ENCODE data around the gene PPP2R5E. TPM values are rescaled to one million over a fixed set of nuclear protein-coding genes. Genes with fewer than 3 reads are reported as not detected.

Gene PPP2R5E
- total and polyA plus RNA-seq, 2 donors (not counting 3 experiments of a cell fraction or from before 2014, with no cell fraction given): 4.9 to 52.5 TPM

GRCh38 chr14:63394841-63395240 lies 148.3 kb downstream of the PPP2R5E start:
- Histone ChIP-seq H4K20me1 (replicated peaks; ENCODE audit: control insufficient read depth, extremely low read depth, insufficient read depth, low read length) (no peaks in the 10 kb centered on the region), H3K79me2 (ENCODE audit: control insufficient read depth, insufficient read depth, low read length) (no peaks in the 10 kb centered on the region), H3K4me3 (replicated peaks in 1 of 3; ENCODE audit: insufficient read depth in 1 of 3, low read depth in 1 of 3, low read length in 3 of 3) (no peak overlapping the region), H3K27ac (ENCODE audit: insufficient read depth, low read depth, low read length) (no peak overlapping the region), H3K36me3 (ENCODE audit: control insufficient read depth in 2 of 2, extremely low read depth in 1 of 2, insufficient read depth in 2 of 2, low read length in 2 of 2) (peaks cover 0 to 5% of the 10 kb centered on the region in 2 experiments), H3K9me3 (replicated peaks; ENCODE audit: control insufficient read depth, insufficient read depth, low read length) (no peaks in the 10 kb centered on the region), H2AFZ (ENCODE audit: low read depth, low read length) (no peak overlapping the region), H3K4me2 (ENCODE audit: insufficient read depth, low read length) (no peak overlapping the region), H3K9me1 (replicated peaks; ENCODE audit: control insufficient read depth, extremely low read depth, insufficient read depth, low read length) (no peaks in the 10 kb centered on the region), H3K27me3 (ENCODE audit: control insufficient read depth in 2 of 2, insufficient read depth in 2 of 2, low read length in 2 of 2) (no peaks in the 10 kb centered on the region), H3K4me1 (ENCODE audit: control insufficient read depth, extremely low read depth, insufficient read depth, low read length) (no peaks in the 10 kb centered on the region), H3K9ac (replicated peaks; ENCODE audit: extremely low read depth, insufficient read depth, low read length) (no peak overlapping the region)
- DNase-seq (ENCODE audit: low read depth, low spot score) (no peak), FAIRE-seq (no peak)
- dilution Hi-C loops (cut with MboI; ENCODE audit: extremely low pct_ligation_motif_present, low sequenced_read_pairs) (no loop called here), intact Hi-C loops (cut with micrococcal nuclease) (no loop called here)
- POLR2A ChIA-PET: no interaction called here
- no TSS peak for BruUV-seq (replicated peaks)
- no peak for TF ChIP-seq CTCF (IDR thresholded peaks at IDR 0.05; ENCODE audit: extremely low read depth in 1 of 2, insufficient read depth in 1 of 2, low read depth in 1 of 2, low read length in 2 of 2)
- no peak for TF ChIP-seq JUN (IDR thresholded peaks at IDR 0.05; ENCODE audit: borderline replicate concordance, insufficient read depth, insufficient read length, low read depth)
- TF ChIP-seq POLR2AphosphoS5 (IDR thresholded peaks at IDR 0.05; ENCODE audit: insufficient read depth, low read depth, low read length): no peak
- no peak for TF ChIP-seq MYC (IDR thresholded peaks at IDR 0.05; ENCODE audit: low read depth, low read length)
- TF ChIP-seq, protein P1, sequence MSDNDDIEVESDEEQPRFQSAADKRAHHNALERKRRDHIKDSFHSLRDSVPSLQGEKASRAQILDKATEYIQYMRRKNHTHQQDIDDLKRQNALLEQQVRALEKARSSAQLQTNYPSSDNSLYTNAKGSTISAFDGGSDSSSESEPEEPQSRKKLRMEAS (IDR thresholded peaks at IDR 0.05; ENCODE audit: insufficient read depth, insufficient read length): no peak
- no peak for TF ChIP-seq GATA2 (IDR thresholded peaks at IDR 0.05; ENCODE audit: insufficient read depth, insufficient read length, low read depth, low read length)
- TF ChIP-seq POLR2A (IDR thresholded peaks at IDR 0.05; ENCODE audit: low read depth, low read length): no peak
- TF ChIP-seq FOS (IDR thresholded peaks at IDR 0.05; ENCODE audit: borderline replicate concordance, insufficient read depth, low read length): no peak
- TF ChIP-seq EZH2 (IDR thresholded peaks at IDR 0.05; ENCODE audit: borderline replicate concordance, low read depth, low read length, severe bottlenecking): no peak
- CTCF ChIA-PET: interaction anchor here (1.2 kb wide), 2 partner anchors 149 to 239 kb away, joined by 3 to 4 read pairs; no protein-coding TSS in a partner anchor

Data from endothelial cell of umbilical vein (primary cell).